SW480 (cell line): ENCODE results near the gene POLR3G.

ENCODE experiments used
- DNase-seq: peaks from one replicate; pipeline ENCODE4 v3.0.0-alpha.2; 2016; ENCODE audit warnings: low spot score

Gene POLR3G, protein sequence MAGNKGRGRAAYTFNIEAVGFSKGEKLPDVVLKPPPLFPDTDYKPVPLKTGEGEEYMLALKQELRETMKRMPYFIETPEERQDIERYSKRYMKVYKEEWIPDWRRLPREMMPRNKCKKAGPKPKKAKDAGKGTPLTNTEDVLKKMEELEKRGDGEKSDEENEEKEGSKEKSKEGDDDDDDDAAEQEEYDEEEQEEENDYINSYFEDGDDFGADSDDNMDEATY

DNA sequence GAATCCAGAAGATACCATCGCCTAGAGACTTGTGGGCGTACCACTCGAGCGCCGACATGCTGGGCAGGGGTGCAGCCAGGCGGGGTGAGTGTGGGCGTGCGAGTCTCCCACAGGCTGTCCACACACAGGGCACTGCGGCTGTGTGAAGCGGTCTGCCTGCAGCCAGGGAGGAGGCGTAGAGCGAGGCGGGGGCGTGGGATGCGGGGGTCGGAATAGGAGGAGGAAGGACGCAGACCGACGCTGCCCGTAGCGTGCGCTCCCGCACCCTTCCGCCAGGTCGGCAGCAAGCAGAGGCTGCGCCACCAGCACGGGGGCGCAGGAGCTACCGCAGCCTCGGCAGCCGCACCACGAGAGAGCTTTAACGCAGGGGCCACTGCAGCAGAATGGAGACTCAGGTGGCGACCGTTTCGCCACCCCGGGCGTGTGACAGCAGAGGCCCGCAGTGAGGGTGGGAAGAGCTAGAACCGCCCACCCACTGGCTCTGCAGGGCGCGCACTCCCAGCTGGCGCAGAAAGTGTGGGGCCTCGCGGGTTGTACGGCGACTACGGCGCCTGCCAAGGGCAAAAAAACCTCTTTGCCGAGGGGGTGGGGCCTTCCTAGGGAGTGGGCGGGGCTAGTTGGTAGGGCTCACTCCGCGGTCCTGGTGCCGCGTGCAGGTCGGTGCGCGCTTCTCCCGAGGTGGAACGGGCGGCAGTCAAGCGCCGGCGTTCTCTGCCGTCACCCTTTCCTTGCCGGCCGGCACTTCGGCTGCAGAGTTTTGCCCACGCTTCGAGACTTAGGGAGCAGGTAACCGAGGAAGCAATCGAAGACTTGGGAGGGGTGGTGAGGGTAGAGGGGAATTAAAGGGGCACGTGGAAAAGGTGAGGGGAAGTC is at the start of gene POLR3G, which contains the start of gene MBLAC2:
Gene POLR3G, plus strand, starts transcription at position 630 of the 873 bp plus-strand sequence. CDS start 10,704 bp downstream, outside the sequence.
Gene MBLAC2, minus strand, starts transcription at position 537 of the 873 bp plus-strand sequence. Its CDS starts 479 bp downstream, at position 58.
- peak; percentile 92 for DNase-seq

DNA sequence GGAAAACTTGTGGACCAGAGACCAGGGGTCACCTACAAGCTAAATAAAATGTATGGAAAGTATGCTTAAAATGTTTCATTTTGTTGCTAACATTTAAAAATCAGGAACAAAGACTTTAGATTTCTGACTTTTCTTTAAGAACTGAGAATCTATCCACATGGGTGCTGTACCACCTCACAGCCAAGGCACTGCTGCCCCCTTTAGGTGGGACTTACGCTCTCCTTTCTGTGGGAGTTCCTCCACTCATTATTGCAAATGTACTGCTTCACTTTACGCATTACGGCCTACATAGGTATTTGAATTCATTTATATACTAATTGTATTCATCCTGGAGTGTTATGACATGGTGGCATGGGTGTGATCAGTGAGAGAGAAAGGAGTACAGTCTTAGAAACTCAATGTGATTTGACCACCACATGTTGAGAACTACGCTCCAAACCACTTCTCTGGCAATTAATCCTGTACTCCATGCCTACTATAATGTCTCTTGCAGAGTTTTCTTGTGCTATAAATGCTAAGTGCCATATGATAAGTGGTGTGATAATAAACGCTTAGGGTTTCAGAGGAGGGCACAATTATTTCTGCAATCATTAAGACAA is 40.4 kb upstream of the POLR3G start:
- peak; percentile 2 for DNase-seq

DNA sequence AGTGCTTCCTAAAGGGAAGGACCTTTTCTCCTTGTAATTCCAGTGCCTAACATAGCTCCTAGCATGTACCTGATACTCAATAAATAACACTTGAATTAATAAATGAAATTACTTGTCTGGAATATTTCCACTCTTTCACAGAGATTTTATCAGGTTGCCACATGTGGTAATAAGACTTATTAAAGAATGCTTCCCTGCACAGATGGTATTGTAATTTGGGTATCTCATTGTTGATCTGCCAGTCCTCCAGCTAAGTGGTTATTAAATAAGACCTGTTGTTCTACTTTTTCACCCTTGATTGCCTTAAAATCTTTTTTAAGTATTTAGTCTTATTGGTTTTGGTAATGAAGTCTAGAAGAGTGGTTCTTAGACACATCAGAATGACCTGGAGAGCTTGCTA is 37.0 kb upstream of the POLR3G start:
- DNase-seq: no peak

DNA sequence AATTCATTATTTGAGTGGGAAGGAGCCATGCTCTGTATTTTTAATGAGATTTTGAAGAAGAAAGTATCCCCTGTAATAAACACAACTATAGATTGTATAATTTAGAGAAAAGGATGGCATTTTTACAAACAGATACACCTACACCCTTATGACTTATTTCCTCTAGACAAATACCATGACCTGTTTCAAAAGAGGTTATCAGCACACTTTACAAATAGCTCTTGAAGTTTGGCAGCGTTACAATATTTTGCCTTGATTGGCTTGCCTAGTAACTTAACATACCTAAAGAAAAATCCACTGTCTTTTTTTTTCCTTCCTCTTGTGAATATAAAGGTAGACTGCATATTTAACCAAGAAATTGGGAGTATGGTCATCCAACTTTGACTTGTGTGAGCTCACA is 36.6 kb upstream of the POLR3G start:
- DNase-seq: no peak

DNA sequence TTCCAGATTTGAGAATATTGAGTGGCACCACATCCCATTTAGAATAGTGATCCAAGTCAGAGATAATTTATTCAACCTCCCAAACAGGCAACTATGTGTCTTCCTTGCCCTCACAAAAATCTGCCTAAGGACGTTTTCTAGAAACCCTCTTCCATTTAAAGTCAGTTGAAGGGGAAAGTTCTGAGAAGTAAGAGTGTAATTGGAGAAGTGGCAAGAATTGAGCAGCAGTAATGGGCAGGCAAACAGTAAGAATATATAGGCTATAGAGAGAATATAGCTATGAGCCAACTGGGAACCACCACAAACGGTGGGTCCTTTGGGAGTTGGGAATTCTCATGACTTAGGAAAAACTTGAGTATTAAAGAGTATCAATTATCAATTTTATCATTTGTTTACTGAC is 34.0 kb upstream of the POLR3G start:
- DNase-seq: no peak

DNA sequence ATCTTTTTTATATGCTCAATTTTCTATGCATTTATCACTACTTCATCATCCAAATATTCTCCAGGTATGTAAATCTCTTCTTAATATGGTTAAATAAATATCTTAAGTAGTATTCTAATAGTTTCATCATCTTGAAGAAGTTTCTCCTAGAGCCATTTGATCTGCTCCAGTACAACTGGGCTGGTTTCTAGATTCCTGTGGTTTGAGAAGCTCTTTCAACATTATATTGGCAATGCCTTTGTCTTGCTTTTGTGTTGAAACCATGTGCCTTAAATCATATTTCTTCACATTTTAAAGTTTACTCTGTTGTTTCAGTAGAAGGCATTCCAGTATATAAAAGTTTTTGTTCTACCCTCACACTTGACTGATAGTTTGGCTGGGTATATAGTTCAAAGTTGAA is 27.7 kb upstream of the POLR3G start:
- DNase-seq: no peak

DNA sequence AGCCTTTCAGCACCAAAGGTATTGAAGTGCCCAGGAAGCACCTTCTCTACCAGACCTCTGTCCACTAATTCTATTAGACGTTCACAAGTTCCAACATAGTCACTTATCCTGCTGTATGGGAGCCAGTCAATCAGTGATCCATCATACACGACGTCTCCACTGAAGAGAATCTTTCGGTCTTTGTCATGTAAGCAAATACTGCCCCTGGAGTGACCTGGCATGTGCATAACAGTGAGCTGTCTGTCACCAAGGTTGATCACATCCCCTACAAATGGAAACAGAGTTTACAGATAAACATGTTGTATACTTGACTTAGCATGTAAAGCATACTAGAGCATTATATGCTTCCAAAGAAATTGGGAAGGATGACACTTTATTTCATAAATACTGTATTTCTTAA is 13.4 kb upstream of the POLR3G start:
- DNase-seq: no peak

DNA sequence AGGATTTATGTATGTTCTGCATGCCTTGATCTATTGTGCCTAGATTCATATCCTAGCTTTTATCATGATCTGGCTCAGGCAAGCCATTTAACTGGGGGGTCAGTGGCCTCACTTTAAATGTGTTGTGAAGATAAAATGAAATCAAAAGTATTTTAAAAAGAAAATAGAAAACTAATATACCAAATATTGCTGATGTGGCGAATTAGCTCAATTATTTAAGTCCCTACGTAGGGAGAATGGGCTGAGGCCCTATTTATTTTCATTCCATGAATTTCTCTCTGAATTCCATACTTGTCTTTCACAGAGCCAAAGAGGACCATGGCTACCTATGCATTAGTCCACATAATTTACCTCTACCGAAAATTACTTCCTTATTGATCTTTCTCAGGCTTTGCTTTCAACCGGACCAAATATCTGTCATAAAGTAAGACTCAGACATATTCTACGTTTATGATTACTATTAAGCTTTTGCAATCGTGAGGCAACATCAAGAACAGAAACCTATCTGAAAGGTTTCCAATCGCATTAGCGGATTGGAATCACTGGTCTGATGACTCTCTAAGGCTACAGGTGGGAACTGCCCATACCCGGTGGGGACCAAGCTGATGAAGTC is 1.8 kb upstream of the POLR3G start:
- no peak for DNase-seq

DNA sequence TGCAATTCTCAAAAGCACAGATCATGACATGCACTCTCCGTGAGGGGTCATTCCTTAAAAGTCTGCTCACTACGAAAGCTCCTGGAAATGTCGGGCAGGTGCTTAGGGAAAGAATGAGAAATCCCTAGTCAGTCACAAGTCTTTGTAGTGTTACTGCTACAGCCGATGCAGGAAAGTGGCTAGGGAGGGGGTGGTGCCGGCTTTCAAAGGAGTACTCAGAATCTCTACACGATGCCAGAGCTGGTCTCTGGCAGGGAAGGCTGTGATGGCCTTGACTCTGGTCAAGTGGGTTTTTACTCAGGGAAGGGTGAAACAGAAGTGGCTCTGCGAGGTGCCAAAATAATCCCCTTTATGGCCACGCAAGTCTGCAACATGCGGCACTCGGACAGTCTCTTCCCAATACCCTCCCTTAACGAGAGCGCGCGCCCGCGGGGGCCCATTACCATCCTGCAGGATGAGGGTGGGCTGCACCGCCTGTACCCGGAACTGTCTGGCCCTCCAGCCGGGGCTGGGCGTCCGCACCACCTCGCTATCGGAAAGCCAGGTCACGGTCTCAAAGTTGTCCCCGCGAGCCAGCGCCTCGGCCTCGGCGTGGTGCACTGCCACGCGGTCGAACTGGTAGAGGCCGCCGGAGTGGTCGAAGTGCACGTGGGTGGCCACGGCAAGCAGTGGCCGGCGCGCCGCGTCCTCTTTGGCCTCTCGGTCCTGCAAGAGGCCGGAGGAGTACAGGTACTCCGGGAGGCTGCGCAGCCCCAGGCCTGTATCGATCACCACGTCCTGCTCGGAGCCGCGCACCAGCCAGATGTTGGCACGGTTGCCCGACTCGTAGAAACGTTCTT is 1.0 kb upstream of the POLR3G start:
- peak; percentile 54 for DNase-seq

DNA sequence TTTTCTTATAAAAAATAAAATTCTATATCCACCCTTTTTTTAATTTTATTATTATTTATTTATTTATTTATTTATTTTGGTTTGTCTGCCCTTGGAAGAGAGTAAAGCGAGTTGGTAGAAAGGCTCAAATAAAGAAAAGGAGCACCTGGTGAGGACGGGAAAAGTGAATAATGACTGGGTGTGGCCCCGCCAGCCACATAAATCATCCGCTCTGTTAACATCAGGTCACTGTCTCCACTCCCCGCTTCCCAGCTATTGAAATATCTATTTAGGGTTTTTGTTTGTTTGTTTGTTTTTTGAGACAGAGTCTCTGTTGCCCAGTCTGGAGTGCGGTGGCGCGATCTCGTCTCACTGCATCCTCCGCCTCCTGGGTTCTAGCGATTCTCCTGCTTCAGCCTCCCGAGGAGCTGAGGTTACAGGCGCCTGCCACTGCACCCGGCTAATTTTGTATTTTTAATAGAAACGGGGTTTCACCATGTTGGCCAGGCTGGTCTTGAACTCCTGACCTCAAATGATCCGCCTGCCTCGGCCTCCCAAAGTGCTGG is 844 bp downstream of the POLR3G start:
- peak; percentile 49 for DNase-seq

DNA sequence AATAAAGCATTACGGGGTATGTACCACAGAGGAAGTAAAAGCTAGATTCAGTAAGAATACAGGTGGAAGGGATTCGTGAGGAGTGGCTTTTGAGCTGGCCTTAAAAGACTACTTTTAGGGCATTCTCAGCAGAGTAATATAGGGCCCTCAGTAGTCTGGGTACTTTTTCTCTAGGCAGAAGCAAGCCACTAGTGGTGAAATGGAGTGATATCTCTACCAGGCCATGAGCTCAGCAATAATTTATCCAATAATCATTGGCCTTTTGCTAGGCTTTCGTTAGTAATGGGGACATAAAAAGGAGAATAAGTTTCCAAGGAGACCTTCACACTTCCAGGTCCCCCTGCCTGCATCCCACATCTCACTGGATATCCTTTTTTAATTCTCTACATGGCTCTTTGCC is 1.7 kb downstream of the POLR3G start:
- DNase-seq: no peak

DNA sequence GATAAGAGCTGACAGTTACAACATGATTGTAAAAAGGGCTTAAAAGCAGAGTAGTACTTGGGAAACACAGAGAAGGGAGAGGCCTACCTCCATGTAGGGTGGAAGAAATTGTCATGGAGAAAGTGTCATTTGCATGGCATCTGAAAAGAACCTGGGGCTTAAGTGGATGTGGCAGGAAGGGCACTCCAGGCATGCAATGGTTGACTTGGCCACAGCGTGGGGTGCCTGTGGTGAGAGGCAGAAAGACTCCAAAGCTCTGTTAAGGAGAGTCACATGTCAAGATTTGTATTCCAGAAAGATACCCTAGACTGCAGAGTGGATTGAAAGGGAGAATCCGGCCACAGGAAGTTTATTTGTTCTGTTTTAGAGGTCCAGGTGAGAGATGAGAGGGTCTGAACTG is 2.4 kb downstream of the POLR3G start:
- DNase-seq: no peak

DNA sequence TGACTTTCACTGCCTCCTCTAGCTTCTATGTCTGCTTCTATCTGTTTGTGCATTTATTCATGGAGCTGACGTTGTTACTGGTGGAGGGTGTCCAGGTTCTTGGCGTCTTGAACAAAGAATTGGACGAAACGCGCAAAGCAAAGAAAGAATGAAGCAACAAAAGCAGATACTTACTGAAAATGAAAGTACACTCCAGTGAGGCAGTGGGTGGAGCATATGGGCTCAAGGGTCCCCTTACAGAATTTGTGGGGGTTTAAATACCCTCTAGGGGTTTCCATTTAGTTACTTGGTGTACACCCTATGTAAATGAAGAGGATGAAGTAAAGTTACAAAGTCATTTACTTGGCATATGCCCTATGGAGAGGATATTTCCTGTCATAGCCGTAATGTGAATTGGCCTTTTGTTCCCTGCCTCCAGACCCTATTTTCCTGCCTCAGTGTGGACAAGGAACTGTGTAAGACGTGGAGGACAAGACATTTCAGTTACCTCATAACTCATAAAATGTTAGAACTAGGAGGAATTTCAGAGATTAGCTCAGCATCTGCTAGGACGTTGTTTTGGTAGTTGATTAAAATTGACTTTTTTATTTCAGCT is 3.1 kb downstream of the POLR3G start:
- no peak for DNase-seq

DNA sequence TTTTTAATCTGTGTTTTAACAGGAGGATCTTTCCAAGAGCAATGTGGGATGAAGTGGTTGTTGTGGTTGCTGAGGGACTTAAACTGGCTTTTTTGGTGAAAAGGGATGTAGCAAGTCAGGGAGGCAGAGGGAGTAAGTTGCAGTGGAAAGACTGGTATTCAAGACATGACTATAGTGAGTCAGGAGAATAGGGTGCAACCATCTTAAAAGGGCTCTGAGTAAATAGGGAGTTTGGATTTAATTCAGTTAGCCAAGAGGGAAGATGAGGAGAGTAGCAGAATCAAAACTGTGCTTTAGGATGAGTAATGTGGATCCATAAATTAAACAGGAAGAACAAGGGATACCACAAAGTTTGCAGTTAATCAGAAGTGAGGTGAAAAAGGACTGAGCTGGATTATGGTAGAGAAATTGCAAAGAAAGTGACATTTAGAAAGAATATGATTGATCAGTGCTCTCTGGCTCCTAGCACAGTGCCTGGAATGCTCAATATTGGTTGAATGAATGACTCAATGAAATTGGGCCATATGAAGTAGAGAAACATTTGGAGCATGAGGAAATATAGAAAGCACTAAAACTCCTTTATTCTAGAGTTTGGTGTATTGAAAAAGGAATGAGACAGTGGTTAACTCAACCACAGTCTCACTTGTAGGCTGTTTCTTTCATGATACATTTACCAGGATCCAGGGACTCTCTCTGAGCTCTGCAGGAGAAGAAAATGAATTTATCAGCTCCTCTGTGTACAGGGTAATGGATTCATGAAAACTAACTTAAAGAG is 5.1 kb downstream of the POLR3G start:
- no peak for DNase-seq

DNA sequence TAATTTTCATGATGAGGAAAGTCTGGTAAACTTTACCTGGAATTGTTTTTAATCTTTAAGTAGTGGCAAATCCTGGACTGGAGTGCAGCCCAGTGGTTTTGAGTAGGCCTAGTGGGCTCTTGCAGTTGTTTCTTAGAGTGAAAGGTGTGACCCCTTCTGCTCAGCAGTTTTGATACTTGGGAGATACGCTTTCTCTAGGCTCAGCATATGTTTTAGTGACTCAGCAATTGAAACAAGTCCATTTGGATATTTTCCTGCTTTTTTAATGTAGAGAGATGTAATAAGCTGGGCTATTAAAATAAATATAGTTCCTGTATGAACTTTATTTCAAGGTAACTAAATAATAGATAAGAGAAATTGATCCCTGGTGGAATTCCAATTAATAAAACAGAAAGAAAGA is 6.0 kb downstream of the POLR3G start:
- DNase-seq: no peak

DNA sequence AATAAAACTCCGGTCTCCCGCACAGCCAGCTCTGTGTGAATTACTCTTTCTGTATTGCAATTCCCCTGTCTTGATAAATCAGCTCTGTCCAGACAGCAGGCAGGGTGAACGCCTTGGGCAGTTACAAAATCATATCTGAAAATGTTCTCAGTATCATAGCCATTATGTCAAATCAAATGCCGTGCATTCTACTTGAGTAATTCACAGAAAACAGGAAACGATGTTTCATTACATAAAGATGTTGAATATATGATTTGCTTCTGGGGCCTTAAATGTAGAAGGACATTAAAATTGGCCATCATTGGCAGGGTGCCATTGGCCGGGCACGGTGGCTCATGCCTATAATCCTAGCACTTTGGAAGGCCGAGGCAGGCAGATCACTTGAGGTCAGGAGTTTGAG is 8.5 kb downstream of the POLR3G start:
- no peak for DNase-seq

DNA sequence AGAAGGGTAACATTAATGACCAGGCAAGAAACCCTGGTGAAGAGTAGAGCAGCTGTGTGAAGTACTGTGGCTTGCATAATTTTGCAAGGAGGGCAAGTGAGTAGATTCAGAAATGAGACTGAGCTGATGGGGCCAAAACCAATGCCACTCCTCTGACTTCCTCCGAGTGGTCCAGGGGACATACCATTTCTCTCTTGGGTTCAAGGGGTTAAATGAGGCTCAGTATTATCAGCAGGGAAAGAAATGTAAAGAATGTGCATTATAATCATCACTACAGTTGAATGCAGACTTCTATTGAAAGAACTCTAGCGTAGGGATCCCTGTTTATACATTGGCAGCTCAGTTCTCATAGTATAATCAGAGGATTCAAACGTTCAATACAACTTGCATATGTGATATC is 9.9 kb downstream of the POLR3G start:
- DNase-seq: no peak

DNA sequence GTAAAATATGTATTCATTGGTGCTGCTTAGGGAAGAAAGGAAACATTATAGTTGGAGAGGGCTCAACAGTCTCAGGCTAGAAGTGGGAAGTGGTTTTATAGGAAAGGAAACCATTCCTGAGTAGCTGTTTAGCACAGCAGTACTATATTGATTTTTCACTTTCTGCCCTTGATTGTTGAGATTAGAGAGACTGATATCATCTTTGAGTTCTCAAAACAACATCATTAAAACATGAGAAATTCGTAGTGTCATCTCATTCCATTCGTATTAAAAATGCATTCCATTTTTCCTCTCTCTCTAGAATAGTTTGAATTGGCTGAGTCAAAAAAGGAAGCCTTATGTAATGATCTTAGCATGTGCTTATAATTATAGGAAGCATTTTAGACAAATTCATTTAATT is 14.1 kb downstream of the POLR3G start:
- no peak for DNase-seq

DNA sequence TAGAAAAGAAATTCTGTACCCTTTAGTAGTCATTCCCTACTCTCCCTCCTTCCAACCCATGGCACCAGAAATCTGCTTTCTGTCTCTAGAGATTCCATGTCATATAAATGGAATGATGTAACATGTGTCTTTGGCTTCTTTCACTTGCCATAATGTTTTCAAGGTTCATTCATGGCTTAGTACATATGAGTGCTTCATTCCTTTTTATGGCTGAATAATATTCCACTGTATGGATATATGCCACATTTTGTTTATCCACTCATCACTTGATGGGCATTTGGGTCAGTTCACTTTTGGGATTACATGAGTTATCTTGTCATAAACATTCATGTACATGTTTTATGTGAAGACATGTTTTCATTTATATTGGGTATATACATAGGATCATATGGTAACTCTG is 19.4 kb downstream of the POLR3G start:
- no peak for DNase-seq

DNA sequence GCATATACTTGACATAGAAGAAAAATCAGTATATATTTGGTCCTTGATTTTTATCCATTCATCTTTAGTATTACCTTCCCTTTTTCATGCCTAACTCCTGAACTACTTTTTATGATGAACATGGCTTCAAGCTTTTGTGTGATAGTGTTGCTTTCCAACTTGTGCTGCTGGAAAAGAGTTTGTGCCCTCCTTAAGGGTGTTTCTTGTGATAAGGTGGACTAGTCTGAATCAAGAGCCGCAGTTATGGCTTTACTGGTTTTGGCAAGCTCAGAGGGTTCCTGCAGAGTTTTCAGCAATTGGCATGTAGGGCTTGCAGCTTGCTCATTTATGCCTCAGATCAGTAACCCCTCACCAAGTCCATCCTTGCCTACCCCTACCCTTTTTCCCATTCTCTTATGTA is 20.5 kb downstream of the POLR3G start:
- DNase-seq: no peak
